Measurements from ENCODE around the gene MEIKIN.

Gene MEIKIN

GRCh38 chr5:131990716-131991115 lies 45.3 kb upstream of the MEIKIN start:
- TF ChIP-seq CTCF (IDR thresholded peaks at IDR 0.05; ENCODE audit: insufficient read depth, missing control alignments): no peak
- FAIRE-seq: no peak
- DNase-seq (ENCODE audit: insufficient read length, low spot score): no peak

- DNase-seq (ENCODE audit: insufficient read length, low spot score) (no peak), FAIRE-seq (no peak)
- TF ChIP-seq CTCF (IDR thresholded peaks at IDR 0.05; ENCODE audit: insufficient read depth, missing control alignments): no peak
These were observed 43.1 kb upstream of the MEIKIN start for GRCh38 chr5:131988601-131989000.

- FAIRE-seq (no peak), DNase-seq (ENCODE audit: insufficient read length, low spot score) (no peak)
- TF ChIP-seq CTCF (IDR thresholded peaks at IDR 0.05; ENCODE audit: insufficient read depth, missing control alignments): no peak
These were observed 41.8 kb upstream of the MEIKIN start for GRCh38 chr5:131987251-131987650.

GRCh38 chr5:131986161-131986912 lies 40.9 kb upstream of the MEIKIN start:
- FAIRE-seq: no peak
- no peak for DNase-seq (ENCODE audit: insufficient read length, low spot score)
- no peak for TF ChIP-seq CTCF (IDR thresholded peaks at IDR 0.05; ENCODE audit: insufficient read depth, missing control alignments)

GRCh38 chr5:131984956-131985665 lies 39.6 kb upstream of the MEIKIN start:
- FAIRE-seq: no peak
- no peak for DNase-seq (ENCODE audit: insufficient read length, low spot score)
- TF ChIP-seq CTCF (IDR thresholded peaks at IDR 0.05; ENCODE audit: insufficient read depth, missing control alignments): no peak

GRCh38 chr5:131983244-131983771 lies 37.8 kb upstream of the MEIKIN start:
- FAIRE-seq (no peak), DNase-seq (ENCODE audit: insufficient read length, low spot score) (no peak)
- no peak for TF ChIP-seq CTCF (IDR thresholded peaks at IDR 0.05; ENCODE audit: insufficient read depth, missing control alignments)

- FAIRE-seq (no peak), DNase-seq (ENCODE audit: insufficient read length, low spot score) (no peak)
- no peak for TF ChIP-seq CTCF (IDR thresholded peaks at IDR 0.05; ENCODE audit: insufficient read depth, missing control alignments)
These were observed 36.1 kb upstream of the MEIKIN start for GRCh38 chr5:131981516-131981915.
